ENCODE data around the gene IRAK3.

DNA sequence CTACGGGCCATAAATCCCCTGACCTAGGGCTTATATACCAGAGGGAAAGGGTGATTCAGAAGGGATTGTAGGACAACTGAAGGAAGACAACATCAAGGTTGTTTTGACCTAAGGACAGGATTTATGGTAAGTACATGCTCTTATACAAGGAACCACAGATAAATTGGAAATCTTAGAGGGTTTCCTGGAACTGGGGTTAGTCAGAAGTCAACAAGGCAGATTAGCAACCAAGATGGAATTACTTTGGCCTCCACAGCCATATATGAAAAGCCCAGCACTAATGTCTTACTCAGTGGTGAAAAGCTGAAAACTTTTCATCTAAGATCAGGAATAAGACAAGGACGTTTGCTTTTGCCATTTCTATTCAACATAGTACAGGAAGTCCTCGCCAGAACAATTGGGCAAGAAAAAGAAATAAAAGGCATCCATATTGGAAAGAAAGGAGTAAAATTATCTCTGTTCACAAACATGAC is 24.6 kb upstream of the IRAK3 start:
- TF ChIP-seq POLR2A (IDR thresholded peaks at IDR 0.05) (no peak), CTCF (IDR thresholded peaks at IDR 0.05) (no peak), EP300 (IDR thresholded peaks at IDR 0.05) (no peak)

Data from ovary (tissue), 3 donors.